PC-9 (cell line): ENCODE measurements around the gene MECP2. TPM values are rescaled to one million over a fixed set of nuclear protein-coding genes. Genes with fewer than 3 reads are reported as not detected.
A peak's percentile ranks its signal among the peaks of the same experiment; 100 is the strongest.

ENCODE experiments used
- BruUV-seq: library from RNA; stranded (reverse); fragments of 400-500 nt; replicated peaks from 2 replicates; lab custom pipeline; 2021; lab: Mats Ljungman, UMichigan
- CTCF ChIA-PET: fragments of 300-600 bp; sonication (Branson Sonifier 250); formaldehyde crosslinking; loops from one replicate; lab custom pipeline; 2022; ENCODE audit warnings: antibody characterized with exemption; lab: Charles Lee
- POLR2A ChIA-PET: fragments of 300-600 bp; sonication (Branson Sonifier 250); formaldehyde crosslinking; loops from one replicate; lab custom pipeline; 2022; ENCODE audit warnings: antibody characterized with exemption; ENCODE audit not compliant: unreplicated experiment; lab: Charles Lee
- DNase-seq, 2 experiments: peaks; one replicate each; pipeline versions ENCODE4 v3.0.0 to v3.0.0-alpha.2; 2015 to 2022; ENCODE audit warnings: mixed read lengths in 1 of 2
- H2AFZ ChIP-seq: fragments of 200-600 bp; sonication (generic); 2 replicates; pipeline ENCODE4 v1.8.1; 2017; ENCODE audit warnings: antibody characterized with exemption
- H3F3A ChIP-seq: fragments of 200-600 bp; sonication (generic); 2 replicates; pipeline ENCODE4 v1.8.1; 2017; ENCODE audit warnings: antibody characterized with exemption, mild to moderate bottlenecking, low read depth; ENCODE audit not compliant: insufficient read depth
- H3K27ac ChIP-seq: fragments of 200-600 bp; sonication (generic); 2 replicates; pipeline ENCODE4 v1.6.1; 2016; ENCODE audit warnings: mixed run types
- H3K27me3 ChIP-seq: fragments of 200-600 bp; sonication (generic); 2 replicates; pipeline ENCODE4 v1.6.1; 2016; ENCODE audit warnings: low read depth, mixed run types; ENCODE audit not compliant: insufficient read depth
- H3K36me3 ChIP-seq: fragments of 200-600 bp; sonication (generic); 2 replicates; pipeline ENCODE4 v1.6.1; 2016; ENCODE audit warnings: low read depth, mixed run types
- H3K4me1 ChIP-seq: fragments of 200-600 bp; sonication (generic); replicated peaks from 2 replicates; pipeline ENCODE4 v1.6.1; 2016; ENCODE audit warnings: mixed run types; ENCODE audit not compliant: insufficient read depth
- H3K4me2 ChIP-seq: fragments of 200-600 bp; sonication (generic); 2 replicates; pipeline ENCODE4 v1.6.1; 2017; ENCODE audit warnings: mixed run types
- H3K4me3 ChIP-seq: fragments of 200-600 bp; sonication (generic); 2 replicates; pipeline ENCODE4 v1.6.1; 2016; ENCODE audit warnings: mixed run types
- H3K79me2 ChIP-seq: fragments of 200-600 bp; sonication (generic); 2 replicates; pipeline ENCODE4 v1.6.1; 2017; ENCODE audit warnings: low read depth, mixed run types
- H3K9me2 ChIP-seq: fragments of 200-600 bp; sonication (generic); 2 replicates; pipeline ENCODE4 v1.8.1; 2017; ENCODE audit warnings: mild to moderate bottlenecking; ENCODE audit not compliant: insufficient read depth
- H3K9me3 ChIP-seq: fragments of 200-600 bp; sonication (generic); 2 replicates; pipeline ENCODE4 v1.8.1; 2016; ENCODE audit warnings: low read depth; ENCODE audit not compliant: insufficient read depth
- H4K20me1 ChIP-seq: fragments of 200-600 bp; sonication (generic); 2 replicates; pipeline ENCODE4 v1.8.1; 2017; ENCODE audit not compliant: insufficient read depth
- CTCF ChIP-seq: fragments of 200-600 bp; sonication (generic); conservative IDR thresholded peaks from 2 replicates; pipeline ENCODE4 v1.6.1; 2017; ENCODE audit warnings: mixed run types, antibody characterized with exemption, mild to moderate bottlenecking, moderate library complexity
- EZH2 ChIP-seq: fragments of 200-600 bp; sonication (generic); IDR thresholded peaks from 2 replicates; pipeline ENCODE4 v1.8.0; 2017; ENCODE audit warnings: antibody characterized with exemption, low read depth
- intact Hi-C: fragments of 100-400 bp; cut with micrococcal nuclease; formaldehyde crosslinking; loops from one replicate; pipeline ENCODE4 v1.10.0; 2022; ENCODE audit not compliant: unreplicated experiment
- total RNA-seq: library from RNA; stranded (reverse); gene quantifications from 2 replicates; pipeline ENCODE4 v1.2.3, GENCODE V29; 2021

The MECP2 gene
- total RNA-seq, 1 experiment from 2014 or later: 85.6 TPM

GRCh38 chrX:154138857-154139256 lies 41.3 kb upstream of the MECP2 start:
- TF ChIP-seq CTCF: no peak
- no peak for TF ChIP-seq EZH2
- ChIA-PET POLR2A (interaction anchor here (0.7 kb wide), 1 partner anchor 171 kb away, joined by 3 read pairs; no protein-coding TSS in a partner anchor), CTCF (no interaction called here)
- intact Hi-C loops: no loop called here
- H3K4me1 ChIP-seq: no peaks in the 10 kb centered on the region
- no peaks in the 10 kb centered on the region for H3F3A ChIP-seq
- H3K9me2 ChIP-seq: no peaks in the 10 kb centered on the region
- no peak overlapping the region for H3K4me2 ChIP-seq
- BruUV-seq: no TSS peak
- no peak overlapping the region for H3K4me3 ChIP-seq
- no peaks in the 10 kb centered on the region for H3K9me3 ChIP-seq
- no peak overlapping the region for H2AFZ ChIP-seq
- H3K27ac ChIP-seq: no peak overlapping the region
- H4K20me1 ChIP-seq: no peaks in the 10 kb centered on the region
- no peaks in the 10 kb centered on the region for H3K79me2 ChIP-seq
- DNase-seq: no peak
- no peaks in the 10 kb centered on the region for H3K27me3 ChIP-seq
- no peaks in the 10 kb centered on the region for H3K36me3 ChIP-seq

GRCh38 chrX:154136627-154137161 lies 39.2 kb upstream of the MECP2 start:
- peak; percentile 42 to 73 for DNase-seq
- intact Hi-C loops: no loop called here
- H3K4me1 ChIP-seq: no peaks in the 10 kb centered on the region
- ChIA-PET CTCF (interaction anchor here (0.6 to 0.9 kb wide), 3 partner anchors 61 to 171 kb away, joined by 3 read pairs; no protein-coding TSS in a partner anchor), POLR2A (interaction anchor here (0.6 kb wide), 1 partner anchor 92 kb away, joined by 3 read pairs; no protein-coding TSS in a partner anchor)
- H3K9me2 ChIP-seq: no peaks in the 10 kb centered on the region
- no peaks in the 10 kb centered on the region for H3F3A ChIP-seq
- H3K9me3 ChIP-seq: no peaks in the 10 kb centered on the region
- no peaks in the 10 kb centered on the region for H4K20me1 ChIP-seq
- peak overlapping the region; percentile 65 for H3K4me2 ChIP-seq
- peak; percentile 81 for TF ChIP-seq CTCF
- TF ChIP-seq EZH2: no peak
- no peak overlapping the region for H2AFZ ChIP-seq
- no peaks in the 10 kb centered on the region for H3K36me3 ChIP-seq
- no peaks in the 10 kb centered on the region for H3K79me2 ChIP-seq
- no peaks in the 10 kb centered on the region for H3K27me3 ChIP-seq
- BruUV-seq: no TSS peak
- no peak overlapping the region for H3K4me3 ChIP-seq
- no peak overlapping the region for H3K27ac ChIP-seq

- no peaks in the 10 kb centered on the region for H3K79me2 ChIP-seq
- no peaks in the 10 kb centered on the region for H3K9me3 ChIP-seq
- intact Hi-C loops: no loop called here
- no peak overlapping the region for H3K27ac ChIP-seq
- H3K4me3 ChIP-seq: no peak overlapping the region
- no peak for DNase-seq
- no peaks in the 10 kb centered on the region for H3F3A ChIP-seq
- no peaks in the 10 kb centered on the region for H3K27me3 ChIP-seq
- no peaks in the 10 kb centered on the region for H3K9me2 ChIP-seq
- no peaks in the 10 kb centered on the region for H3K36me3 ChIP-seq
- H3K4me2 ChIP-seq: no peak overlapping the region
- H4K20me1 ChIP-seq: no peaks in the 10 kb centered on the region
- ChIA-PET CTCF (interaction anchor here (0.7 kb wide), 1 partner anchor 9 kb away, joined by 3 read pairs; no protein-coding TSS in a partner anchor), POLR2A (no interaction called here)
- TF ChIP-seq CTCF (no peak), EZH2 (no peak)
- H3K4me1 ChIP-seq: no peaks in the 10 kb centered on the region
- no TSS peak for BruUV-seq
- H2AFZ ChIP-seq: no peak overlapping the region
These were observed 38.1 kb upstream of the MECP2 start for GRCh38 chrX:154135458-154136229.
